Measurements from ENCODE around the gene CAMK1G. TPM values are rescaled to one million over a fixed set of nuclear protein-coding genes. Genes with fewer than 3 reads are reported as not detected.

CAMK1G gene
- total RNA-seq, 2 experiments from 2014 or later = not detected

DNA sequence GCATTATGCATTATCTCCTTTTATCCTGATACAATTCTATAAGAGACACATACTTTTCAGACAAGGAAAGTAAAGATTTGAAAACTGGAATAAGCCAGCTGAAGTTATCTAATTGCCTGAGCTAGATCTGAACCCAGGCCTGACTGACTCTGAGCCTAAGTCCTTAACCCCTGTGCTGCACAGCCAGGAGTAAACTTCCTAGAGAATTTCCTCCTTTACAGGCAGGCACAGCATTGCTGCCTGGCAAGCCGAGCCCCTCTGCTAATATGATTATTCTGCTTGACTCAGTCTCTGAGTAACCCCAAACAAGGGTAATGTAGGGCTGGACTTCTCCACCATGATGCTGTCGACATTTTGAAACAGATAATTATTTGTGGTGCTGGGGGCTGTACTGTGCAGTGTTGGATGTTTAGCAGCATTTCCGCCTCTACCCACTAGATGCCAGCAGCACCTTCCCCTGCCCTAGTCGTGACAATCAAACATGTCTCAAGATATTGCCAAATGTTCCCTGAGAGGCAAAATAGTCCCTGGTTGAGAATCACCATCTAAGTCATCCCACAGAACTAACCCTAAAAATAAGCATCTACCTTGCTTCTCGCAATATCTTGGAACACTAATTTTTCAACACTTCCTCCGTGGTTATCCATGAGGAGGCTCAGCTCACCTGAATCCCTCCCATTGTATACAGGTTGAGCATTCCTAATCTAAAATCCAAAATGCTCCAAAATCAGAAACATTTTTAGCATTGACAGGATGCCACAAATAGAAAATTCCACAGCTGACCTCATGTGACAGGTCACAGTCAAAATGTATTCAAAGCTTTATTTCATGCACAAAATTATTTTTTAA, 18.5 kb downstream of the CAMK1G start:
- peaks cover 23% of the 10 kb centered on the region for H3K27me3 Mint-ChIP-seq
- H3K4me3 Mint-ChIP-seq = no peak overlapping the region
- no peak overlapping the region for H3K27ac Mint-ChIP-seq
- H3K9me3 Mint-ChIP-seq = no peaks in the 10 kb centered on the region
- no peaks in the 10 kb centered on the region for H3K36me3 Mint-ChIP-seq
- DNase-seq = peak; percentile 26
- H3K4me1 Mint-ChIP-seq = peaks cover 3% of the 10 kb centered on the region

DNA sequence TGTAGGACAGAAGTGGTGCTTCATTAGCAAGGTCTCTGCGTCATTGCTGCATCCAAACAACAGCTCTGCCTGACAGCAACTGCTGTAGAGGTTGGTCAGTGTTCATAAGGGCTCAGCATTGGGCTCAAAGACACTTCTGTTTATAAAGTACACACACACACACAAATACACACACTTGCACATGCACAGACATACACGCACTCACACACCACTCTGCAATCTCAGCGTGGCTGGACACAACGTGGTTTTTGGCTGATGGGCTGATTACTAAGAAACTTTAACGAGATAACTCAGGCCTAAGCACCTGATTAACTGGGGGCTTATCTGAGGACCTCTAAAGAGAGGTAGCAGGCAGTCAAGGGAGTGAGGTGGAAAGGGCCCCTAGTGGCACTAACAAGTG, 20.4 kb downstream of the CAMK1G start:
- Mint-ChIP-seq H3K27me3 (peaks cover 14% of the 10 kb centered on the region), H3K9me3 (no peaks in the 10 kb centered on the region), H3K4me1 (peaks cover 3% of the 10 kb centered on the region), H3K27ac (no peak overlapping the region), H3K4me3 (no peak overlapping the region), H3K36me3 (no peaks in the 10 kb centered on the region)
- DNase-seq = no peak

DNA sequence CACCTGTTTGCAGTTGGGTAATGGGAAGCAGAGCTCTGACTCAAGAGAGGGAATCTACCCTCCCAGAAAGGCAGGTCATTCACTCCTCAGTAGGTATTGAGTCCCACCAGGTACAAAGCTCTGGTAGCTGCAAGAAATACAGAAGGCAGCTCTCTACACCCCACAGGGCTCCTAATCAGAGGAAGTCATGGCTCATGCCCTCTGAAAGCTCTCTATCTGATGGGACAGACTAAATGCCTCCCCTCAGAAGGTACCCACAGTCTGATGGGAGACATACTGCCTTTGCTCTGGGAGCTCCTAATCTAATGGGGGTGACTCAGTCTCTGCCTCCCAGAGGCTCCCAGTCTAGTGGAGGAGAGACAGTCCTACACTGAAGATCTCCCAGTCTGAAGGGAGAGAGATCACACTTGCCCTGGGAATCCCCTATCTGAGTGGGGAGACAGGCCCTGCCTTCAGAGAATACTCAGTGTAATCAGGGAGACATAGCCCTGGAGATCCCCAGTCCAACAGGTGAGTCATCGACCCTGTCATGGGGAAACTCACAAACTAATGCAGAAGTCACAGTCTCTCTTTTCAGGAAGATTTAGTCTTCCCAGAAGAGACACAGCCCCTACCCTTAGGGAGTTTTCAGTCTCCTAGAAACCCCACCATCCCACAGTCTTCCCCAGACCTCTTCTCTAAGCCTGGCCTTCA, 23.7 kb downstream of the CAMK1G start:
- H3K27me3 Mint-ChIP-seq = no peaks in the 10 kb centered on the region
- no peak overlapping the region for H3K4me3 Mint-ChIP-seq
- DNase-seq = peak; percentile 37
- peaks cover 3% of the 10 kb centered on the region for H3K4me1 Mint-ChIP-seq
- peak overlapping the region; percentile 72 for H3K27ac Mint-ChIP-seq
- H3K9me3 Mint-ChIP-seq = no peaks in the 10 kb centered on the region
- H3K36me3 Mint-ChIP-seq = no peaks in the 10 kb centered on the region

DNA sequence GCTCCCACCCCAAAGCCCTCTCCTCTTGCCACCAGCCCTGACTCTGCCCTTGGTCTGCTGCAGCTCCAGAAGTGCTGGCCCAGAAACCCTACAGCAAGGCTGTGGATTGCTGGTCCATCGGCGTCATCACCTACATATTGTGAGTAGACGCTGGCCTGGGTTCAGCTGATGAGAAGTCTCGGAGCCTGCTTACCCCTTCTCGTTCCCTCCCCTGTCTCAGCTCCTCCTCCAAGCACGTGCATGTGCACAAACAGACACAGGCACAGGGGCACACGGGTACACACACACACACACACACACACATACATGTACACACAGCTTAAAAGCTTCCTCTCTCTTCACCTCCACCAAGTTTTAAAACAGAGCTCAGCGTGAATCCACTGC, 24.3 kb downstream of the CAMK1G start:
- no peaks in the 10 kb centered on the region for H3K9me3 Mint-ChIP-seq
- H3K27ac Mint-ChIP-seq = no peak overlapping the region
- no peak overlapping the region for H3K4me3 Mint-ChIP-seq
- peaks cover 3% of the 10 kb centered on the region for H3K4me1 Mint-ChIP-seq
- no peaks in the 10 kb centered on the region for H3K27me3 Mint-ChIP-seq
- DNase-seq = no peak
- no peaks in the 10 kb centered on the region for H3K36me3 Mint-ChIP-seq

DNA sequence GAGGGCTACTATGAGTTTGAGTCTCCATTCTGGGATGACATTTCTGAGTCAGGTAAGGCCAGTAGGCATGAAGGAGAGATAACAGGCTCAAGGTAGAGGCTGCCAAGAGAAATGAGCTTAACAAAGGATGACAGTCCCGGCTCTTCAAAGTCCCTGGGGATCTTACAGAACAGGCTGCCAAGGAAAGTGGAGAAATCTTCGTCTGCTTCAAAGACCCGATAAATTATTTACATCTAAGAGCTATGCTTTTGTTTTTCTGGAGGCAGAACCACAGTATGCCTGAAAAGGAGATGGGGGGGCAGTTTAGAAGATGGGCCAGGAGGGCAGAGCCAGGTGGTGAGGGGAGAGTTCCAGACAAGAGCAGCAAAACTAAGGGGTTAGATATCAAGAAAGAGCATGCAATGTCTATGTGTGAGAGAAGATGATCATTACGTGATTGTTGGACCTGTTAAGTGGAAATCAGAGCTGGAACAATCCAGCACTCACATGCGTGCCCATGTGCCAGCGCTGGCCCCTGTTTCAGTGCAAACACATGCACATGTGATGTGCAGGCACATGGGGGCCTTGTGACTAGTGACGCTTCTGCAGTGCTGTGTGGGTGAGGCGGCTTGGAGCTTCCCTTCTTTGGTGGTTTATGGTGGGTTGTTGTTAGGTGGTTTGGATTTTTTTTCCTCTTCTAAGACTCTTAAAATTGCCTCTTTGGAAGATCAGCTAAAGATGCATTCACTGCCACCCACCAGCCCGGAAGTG, 25.7 kb downstream of the CAMK1G start:
- H3K9me3 Mint-ChIP-seq = no peaks in the 10 kb centered on the region
- H3K27me3 Mint-ChIP-seq = no peaks in the 10 kb centered on the region
- DNase-seq = no peak
- no peak overlapping the region for H3K27ac Mint-ChIP-seq
- no peaks in the 10 kb centered on the region for H3K36me3 Mint-ChIP-seq
- no peak overlapping the region for H3K4me3 Mint-ChIP-seq
- peaks cover 3% of the 10 kb centered on the region for H3K4me1 Mint-ChIP-seq

DNA sequence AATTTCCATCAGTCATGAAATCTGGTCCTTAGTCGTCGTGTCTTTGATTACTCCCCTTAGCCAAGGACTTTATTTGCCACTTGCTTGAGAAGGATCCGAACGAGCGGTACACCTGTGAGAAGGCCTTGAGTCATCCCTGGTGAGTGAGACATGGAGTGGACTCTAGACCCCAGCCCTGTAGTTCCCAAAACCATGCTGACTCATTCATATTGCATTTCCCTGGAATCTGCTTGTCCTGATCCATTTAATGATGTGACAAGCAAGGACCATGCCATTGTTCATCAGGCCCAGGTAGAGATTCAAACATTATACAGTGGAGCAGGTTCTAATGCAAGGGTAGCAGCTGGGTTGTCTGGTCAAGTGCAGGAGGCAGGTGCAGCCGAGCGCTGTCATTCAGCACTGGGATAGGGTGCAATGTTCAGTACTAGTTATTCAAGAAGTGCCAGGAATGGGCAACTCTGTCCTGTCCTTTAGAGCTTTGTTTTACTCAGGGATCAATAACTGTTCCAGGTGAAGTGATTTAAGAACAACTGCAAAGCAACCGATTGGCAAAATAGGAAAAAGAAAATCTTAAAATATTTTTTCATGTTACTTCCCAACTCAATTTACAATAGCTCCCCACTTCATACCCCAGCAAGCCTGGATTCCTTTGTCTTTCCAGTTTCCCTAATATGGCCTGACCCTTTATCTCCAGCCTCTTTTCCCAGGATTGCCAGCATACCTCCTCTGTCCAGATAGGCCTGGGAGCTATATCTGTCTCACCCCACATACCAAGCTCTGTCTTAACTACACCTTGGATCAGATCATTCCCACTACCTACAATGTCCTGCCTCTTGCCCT, 26.5 kb downstream of the CAMK1G start:
- H3K4me3 Mint-ChIP-seq = no peak overlapping the region

DNA sequence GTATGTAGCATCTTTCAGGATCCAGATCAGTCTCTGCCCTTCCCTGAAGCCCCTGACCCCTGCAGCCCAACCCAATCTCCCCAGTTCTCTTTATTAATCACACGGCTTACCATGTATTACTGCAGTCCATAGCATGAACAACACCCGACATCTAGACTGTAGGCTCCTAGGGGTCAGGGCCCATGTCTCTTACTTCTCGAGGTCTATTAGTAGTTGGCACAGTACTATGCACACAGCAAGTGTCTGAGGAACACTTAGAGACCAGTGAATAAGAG, 27.1 kb downstream of the CAMK1G start:
- Mint-ChIP-seq H3K27me3 (no peaks in the 10 kb centered on the region), H3K4me3 (no peak overlapping the region), H3K9me3 (no peaks in the 10 kb centered on the region), H3K4me1 (peaks cover 3% of the 10 kb centered on the region), H3K27ac (no peak overlapping the region), H3K36me3 (no peaks in the 10 kb centered on the region)
- DNase-seq = no peak

More for the DNA sequence above, 26.5 kb downstream of the CAMK1G start:
- Mint-ChIP-seq H3K36me3 (no peaks in the 10 kb centered on the region), H3K27ac (no peak overlapping the region), H3K4me1 (peaks cover 3% of the 10 kb centered on the region), H3K27me3 (no peaks in the 10 kb centered on the region), H3K9me3 (no peaks in the 10 kb centered on the region)
- DNase-seq = no peak

DNA sequence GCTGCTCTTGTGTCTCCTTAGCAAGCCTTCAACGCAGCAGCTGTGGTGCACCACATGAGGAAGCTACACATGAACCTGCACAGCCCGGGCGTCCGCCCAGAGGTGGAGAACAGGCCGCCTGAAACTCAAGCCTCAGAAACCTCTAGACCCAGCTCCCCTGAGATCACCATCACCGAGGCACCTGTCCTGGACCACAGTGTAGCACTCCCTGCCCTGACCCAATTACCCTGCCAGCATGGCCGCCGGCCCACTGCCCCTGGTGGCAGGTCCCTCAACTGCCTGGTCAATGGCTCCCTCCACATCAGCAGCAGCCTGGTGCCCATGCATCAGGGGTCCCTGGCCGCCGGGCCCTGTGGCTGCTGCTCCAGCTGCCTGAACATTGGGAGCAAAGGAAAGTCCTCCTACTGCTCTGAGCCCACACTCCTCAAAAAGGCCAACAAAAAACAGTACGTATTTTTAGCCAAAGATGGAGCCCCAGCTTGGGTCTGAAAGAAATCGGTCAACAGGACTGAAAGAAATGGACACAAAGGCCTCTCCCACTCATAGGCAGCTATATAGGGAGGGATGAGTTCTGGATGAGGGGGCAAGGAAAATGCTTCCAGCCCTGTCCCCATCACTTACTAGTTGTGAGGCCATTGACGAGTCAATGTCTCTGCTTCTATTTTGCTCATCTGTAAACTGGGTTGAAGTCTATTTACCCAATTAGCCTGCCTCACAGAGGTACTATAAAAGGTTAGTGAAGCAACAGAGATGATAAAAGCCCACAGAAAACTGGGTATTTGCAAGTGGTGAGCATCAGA, 28.5 kb downstream of the CAMK1G start:
- no peak overlapping the region for H3K27ac Mint-ChIP-seq
- no peaks in the 10 kb centered on the region for H3K27me3 Mint-ChIP-seq
- H3K4me3 Mint-ChIP-seq = no peak overlapping the region

DNA sequence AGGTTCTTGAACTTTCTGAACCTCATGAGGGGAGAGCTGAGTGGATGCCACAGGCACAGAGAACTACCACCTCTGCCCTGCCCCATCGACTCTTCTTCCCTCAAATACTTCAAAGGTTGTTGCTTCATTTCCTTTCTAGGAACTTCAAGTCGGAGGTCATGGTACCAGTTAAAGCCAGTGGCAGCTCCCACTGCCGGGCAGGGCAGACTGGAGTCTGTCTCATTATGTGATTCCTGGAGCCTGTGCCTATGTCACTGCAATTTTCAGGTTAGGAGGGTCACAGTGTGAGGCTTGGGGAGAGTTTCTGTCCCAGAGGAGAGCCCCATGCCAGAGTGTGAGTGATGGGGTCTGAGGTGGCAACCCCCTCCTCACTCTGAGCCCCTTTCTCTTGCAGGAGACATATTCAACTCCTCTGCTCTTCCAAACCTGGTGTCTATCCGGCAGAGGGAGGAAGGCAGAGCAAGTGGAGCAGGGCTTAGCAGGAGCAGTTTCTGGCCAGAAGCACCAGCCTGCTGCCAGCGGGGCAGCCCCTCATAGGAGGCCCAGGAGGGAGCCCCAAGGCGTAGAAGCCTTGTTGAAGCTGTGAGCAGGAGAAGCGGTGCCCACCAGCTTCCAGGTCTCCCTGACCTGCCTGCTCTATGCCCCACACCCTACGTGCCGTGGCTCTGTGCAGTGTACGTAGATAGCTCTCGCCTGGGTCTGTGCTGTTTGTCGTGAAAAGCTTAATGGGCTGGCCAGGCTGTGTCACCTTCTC, 29.3 kb downstream of the CAMK1G start:
- Mint-ChIP-seq H3K9me3 (no peaks in the 10 kb centered on the region), H3K27me3 (no peaks in the 10 kb centered on the region), H3K4me3 (no peak overlapping the region), H3K36me3 (no peaks in the 10 kb centered on the region), H3K27ac (no peak overlapping the region), H3K4me1 (no peaks in the 10 kb centered on the region)
- no peak for DNase-seq

More for the DNA sequence above, 28.5 kb downstream of the CAMK1G start:
- Mint-ChIP-seq H3K4me1 (peaks cover under 1% of the 10 kb centered on the region), H3K36me3 (no peaks in the 10 kb centered on the region), H3K9me3 (no peaks in the 10 kb centered on the region)
- no peak for DNase-seq

DNA sequence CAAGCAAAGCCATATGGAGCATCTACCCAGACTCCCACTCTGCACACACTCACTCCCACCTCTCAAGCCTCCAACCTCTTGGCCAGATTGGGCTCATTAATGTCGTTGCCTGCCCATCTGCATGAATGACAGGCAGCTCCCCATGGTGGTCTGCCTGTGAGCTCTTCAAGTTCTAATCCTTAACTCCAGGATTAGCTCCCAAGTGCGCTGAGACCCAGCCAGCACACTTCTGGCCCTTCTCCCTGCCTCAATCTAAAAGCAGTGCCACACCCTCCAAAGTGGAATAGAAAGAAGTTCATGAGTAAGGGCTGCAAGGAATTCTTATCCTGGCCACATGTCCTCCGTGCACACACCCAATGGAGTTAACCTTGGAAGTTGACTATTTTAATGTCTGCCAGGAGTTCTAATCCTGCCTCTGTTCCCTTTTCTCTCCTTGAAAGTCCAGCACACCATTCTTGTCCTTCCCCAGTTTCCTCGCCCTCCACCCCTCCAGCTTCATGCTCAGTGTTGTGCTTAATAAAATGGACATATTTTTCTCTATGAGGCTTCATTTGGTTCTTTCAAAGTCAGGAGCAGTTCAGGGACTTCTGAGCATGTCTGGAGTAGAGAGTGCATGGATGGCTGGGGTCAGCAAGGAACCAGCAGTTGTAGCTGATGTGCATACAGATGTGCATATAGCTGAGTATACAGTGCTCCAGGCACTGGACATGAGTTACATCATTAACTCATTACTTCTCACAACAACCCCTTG, 30.1 kb downstream of the CAMK1G start:
- no peaks in the 10 kb centered on the region for H3K36me3 Mint-ChIP-seq
- H3K9me3 Mint-ChIP-seq = no peaks in the 10 kb centered on the region
- H3K27ac Mint-ChIP-seq = no peak overlapping the region
- H3K4me1 Mint-ChIP-seq = no peaks in the 10 kb centered on the region
- H3K27me3 Mint-ChIP-seq = no peaks in the 10 kb centered on the region
- no peak for DNase-seq
- no peak overlapping the region for H3K4me3 Mint-ChIP-seq

DNA sequence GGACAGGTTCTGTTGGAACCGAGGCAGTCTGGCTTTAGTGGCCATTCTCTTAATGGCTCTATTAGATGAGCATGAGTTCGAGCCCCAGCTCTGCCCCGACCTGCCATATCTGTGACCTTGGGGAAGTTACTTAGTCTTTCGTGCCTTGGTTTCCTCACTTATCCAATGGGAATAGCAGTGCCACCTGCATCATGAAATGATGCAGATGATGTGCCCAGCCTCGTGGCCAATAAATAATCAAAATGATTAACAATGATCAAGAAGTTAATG, 30.6 kb downstream of the CAMK1G start:
- DNase-seq = no peak
- Mint-ChIP-seq H3K27ac (no peak overlapping the region), H3K36me3 (no peaks in the 10 kb centered on the region), H3K27me3 (no peaks in the 10 kb centered on the region), H3K4me3 (no peak overlapping the region), H3K4me1 (no peaks in the 10 kb centered on the region), H3K9me3 (no peaks in the 10 kb centered on the region)

DNA sequence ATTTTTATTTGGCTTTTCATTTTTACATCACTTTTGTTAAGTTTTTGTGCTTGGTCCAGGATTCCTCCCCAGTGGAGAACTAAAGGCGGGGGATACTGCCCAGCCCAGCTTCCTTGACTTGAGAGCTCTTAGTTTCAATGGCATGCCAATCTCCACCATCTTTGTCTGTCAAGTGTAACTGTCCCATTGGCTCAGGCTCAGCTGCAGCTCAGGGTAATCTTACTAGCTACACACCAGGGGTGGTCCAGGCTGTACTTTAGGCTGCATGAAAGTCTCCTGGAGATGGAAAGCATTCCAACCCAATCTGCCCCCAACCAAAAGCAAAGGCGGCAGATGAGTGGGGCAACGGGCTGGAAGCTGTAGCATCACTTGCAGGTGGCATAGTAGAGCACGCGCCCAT, 31.4 kb downstream of the CAMK1G start:
- H3K27me3 Mint-ChIP-seq = no peaks in the 10 kb centered on the region
- H3K4me1 Mint-ChIP-seq = no peaks in the 10 kb centered on the region
- H3K9me3 Mint-ChIP-seq = no peaks in the 10 kb centered on the region
- H3K36me3 Mint-ChIP-seq = no peaks in the 10 kb centered on the region
- no peak overlapping the region for H3K27ac Mint-ChIP-seq
- no peak for DNase-seq
- H3K4me3 Mint-ChIP-seq = no peak overlapping the region

DNA sequence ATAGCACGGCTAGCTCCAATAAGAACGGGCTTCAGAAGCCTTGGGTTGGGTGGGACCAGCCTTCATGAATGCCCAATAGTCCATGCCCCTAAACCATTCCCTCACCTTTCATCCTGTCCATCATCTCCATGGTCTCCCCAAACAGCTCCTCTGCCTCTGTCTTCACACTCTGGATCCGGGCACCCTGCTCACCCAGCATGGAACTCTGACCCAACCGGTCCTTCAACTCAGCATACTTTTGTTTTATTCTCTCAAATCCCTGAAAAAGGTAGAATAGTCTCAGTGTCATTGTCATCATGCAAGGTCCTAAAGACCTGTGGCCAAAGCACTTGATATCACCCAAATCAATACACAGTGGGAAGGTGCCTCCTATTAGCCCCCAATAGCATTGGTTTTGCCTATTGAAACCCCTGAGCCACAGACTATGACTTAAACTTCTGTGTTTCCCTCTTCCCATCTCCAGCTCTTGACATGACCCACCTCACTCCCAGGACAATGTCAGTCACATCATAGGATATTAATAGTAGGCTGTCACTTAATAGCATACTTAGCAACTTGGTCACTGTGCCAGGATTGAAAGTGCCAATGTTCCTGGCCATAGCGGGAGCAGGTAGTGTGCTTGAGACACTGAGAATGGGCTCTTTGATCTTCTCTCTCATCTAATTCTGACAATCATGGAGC, 33.0 kb downstream of the CAMK1G start:
- Mint-ChIP-seq H3K27ac (no peak overlapping the region), H3K4me3 (no peak overlapping the region), H3K36me3 (no peaks in the 10 kb centered on the region), H3K27me3 (no peaks in the 10 kb centered on the region), H3K4me1 (no peaks in the 10 kb centered on the region), H3K9me3 (no peaks in the 10 kb centered on the region)
- no peak for DNase-seq
